GM18861 (cell line): ENCODE measurements around the gene KCTD16.

ENCODE experiments used
- ATAC-seq: cut with Tn5 transposase; IDR thresholded peaks from one replicate; pipeline ENCODE4 v1.9.1; 2021; ENCODE audit not compliant: unreplicated experiment

The KCTD16 gene

DNA sequence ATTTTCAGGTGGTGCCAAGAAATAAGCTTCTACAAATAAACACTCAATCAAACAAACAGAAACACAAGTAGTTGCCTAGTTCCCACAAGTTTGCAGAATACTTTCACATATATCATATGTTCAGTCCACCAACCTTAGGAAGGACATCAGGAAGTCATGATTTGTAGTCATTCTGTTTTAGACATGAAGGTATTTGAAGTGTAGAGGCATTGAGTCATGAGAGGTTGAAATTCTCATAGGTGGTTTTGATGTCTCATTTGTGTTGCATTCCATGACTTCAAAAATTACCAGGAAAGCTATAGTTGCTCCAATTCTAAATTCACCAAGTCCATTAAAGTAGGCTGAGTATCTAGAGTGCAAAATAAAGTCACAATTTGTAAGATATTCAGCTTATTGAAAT, 159.0 kb downstream of the KCTD16 start:
- ATAC-seq = no peak

DNA sequence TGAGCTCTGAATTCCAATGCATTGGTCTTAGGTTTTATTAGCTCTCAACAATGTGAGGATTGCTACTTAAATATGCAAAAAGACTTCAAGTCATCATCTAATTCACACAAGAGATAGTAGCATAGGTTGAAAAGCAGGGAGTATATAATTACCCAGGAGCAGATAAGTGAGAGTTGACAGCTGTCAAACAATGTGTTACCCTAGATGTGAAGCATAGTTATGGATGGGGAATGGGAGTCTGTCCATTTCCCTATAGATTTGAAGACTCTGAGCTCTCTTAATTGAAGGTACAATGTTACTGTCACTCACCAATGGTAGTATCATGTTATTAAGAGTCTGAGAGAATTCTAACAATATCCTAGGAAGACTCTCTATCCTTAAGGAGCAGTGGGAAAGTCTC, 160.7 kb downstream of the KCTD16 start:
- no peak for ATAC-seq

DNA sequence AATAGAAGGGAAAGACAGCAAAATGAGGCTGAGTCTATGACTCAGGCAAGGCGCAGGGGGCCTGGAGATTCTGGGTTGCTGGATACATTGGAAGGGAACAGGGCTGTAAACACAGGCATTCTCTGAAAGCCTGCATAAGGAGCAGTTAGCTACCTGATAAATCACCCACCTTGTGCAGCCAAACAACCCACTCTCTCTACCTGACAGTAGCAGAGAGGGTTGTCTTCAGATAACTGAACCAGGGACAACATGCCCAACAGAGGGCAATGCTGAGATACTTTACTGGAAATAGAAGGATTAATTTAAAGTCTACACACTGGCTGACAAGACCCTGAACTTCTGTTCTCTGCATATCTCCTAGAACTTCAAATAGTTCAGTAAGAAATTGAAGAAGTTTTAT, 161.6 kb downstream of the KCTD16 start:
- ATAC-seq = no peak

DNA sequence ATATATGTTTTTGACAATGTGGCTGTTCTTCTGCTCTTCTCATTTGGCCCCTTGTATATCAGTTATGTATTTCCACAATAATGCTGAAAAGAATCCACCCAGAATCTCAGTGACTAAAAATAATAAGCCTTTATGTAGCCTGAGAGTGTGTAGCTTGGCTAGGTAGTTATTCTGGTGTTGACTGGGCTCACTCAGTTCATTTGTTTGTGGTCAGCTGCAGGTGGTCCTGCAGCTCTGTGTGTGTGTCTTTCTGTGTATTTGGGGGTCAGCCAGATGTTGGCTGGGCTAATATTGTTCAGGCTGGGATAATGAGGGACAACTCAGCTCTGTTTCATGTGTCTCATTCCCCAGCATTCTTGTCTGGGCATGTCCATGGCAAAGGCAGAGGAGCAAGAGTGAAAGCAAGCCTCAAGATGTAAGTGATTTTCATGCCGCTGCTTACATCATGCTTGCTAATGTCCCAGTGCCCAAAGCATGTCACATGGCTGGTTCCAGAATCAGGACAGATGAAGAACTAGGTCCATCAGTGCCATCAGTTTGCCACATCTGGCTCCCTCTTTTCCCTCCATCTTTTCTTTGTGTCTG, 162.8 kb downstream of the KCTD16 start:
- no peak for ATAC-seq

DNA sequence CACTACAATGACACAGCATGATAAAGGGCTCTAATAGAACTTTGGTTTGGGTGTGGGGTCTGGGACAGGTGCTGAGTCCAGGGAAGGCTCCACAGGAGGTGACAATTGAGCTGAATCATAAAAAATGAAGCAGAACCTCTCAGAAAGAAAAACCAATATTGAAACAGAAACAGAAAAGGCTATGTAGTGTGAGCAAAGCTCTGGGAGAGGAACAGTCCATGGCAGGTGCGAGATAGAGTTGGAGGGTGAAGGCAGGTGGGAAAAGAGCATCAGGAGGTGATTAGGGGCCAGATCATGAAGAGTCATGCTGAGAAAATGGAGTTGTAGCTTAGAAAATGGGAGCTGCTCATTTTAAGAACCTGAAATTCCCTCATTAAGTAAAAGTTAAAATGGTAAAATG, 164.9 kb downstream of the KCTD16 start:
- ATAC-seq = peak; percentile 48

DNA sequence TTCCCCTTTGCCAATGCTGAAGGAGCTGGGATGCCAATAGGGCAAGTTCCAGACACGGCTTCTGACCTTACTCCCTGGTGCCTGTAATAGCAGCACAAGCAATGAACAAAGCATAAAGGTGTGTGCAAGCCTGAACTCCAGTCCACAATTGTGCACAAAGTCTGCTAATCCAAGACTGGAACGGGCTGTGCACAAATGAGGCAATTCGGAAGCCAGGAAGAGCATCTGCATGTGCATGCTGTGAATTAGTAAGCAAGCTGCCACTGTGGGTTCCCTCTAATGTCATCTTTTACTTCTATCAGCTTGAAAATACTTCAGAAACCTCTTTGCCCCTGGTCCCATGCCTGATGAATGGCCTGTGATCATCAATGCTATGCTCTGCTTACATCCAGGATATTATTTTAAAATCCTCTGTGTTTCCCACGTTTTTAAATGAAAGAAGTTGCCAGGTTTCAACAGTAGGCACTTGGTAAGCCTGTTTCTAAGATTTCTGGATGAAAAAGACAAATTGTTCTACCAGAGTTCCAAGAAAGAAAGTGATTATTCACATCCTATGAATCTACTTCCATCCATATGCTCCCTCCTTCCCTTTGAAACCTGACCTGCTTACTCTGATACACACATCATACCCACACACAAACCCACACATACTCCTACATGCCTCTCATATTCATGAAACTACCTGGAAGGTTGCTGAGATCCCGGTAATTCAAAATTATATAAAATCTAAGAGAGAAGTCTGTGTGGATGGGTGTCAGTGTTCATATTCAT, 165.7 kb downstream of the KCTD16 start:
- no peak for ATAC-seq

DNA sequence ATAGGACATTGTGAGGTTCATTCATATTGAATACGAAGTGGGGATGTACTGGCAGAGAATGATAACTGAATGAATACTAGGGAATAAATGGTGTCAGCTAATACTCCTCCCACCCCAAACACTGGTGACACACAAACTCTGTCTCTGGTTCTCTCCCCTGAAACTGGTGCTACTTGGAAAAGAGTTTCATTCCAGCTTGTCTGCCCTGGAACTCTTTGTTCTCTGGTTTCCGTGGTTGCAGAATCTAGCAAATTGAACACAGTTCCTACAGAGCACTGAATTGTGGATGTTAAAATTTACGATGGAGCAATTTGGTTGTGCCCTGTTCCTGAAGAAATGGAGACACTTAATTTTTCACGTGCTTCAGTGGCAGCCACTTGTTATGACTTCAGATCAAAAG, 181.7 kb downstream of the KCTD16 start:
- no peak for ATAC-seq

DNA sequence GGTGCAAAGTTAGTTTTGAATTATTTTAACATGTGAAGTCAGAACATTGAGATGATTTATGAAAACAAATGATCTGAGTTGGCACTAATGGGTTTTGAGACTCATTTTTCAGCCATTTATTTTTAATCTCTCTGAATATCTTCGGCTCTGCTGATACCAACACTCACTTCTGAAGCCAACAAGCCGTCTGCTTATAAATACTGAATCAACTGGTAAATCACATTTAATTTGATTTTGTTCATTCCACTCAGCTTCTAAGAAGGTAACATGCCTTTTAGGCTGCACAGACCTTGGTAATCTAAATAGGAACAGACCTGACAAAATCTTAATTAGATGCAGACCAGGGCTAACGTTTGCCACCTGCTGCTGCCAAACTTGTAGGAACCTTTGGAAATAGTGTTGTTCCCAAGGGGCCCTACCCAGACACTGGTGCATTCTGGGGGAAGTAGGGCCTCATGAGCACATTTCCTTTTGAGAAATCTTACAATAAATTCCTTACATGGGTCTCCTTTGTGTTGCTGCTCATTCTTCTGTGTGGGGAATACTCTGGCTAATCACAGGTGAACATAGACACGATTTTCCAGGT, 182.2 kb downstream of the KCTD16 start:
- ATAC-seq = no peak

DNA sequence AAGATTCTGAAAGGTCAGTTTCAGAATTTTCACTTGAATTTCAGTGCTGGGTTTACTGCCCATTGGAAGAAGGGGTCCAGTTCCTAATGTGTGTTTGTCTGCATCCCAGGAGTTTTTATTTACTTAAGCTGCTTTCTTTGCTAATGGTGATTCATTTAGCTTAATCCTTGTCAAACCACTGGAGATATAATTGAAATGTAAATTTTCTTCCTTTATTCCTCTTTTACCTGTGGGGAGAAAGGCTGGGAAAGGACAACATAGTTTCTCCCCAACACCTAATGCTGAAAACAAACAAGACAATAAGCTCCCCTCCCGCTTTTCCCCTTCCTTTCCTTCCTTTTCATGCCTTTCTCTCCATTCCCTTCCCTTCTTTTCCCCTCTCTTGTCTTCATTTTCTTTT, 185.8 kb downstream of the KCTD16 start:
- no peak for ATAC-seq

DNA sequence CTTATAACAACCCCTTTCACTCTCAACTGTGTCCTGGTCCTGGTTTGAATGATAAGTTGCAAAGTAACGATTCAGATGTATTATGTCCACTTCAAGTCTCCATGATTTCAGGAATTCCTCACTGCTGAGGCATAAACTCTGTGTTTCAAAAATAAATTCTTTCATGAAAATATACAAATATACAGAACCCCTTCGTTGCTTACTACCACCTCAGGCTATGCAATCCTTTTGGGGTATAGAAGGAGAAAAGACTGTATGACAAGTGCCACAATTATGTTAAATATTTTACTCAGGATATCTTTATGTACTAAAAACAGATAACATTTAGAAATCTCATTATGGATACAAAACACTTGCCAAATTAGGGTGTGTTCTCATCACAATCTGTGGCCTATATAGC, 190.7 kb downstream of the KCTD16 start:
- ATAC-seq = no peak

DNA sequence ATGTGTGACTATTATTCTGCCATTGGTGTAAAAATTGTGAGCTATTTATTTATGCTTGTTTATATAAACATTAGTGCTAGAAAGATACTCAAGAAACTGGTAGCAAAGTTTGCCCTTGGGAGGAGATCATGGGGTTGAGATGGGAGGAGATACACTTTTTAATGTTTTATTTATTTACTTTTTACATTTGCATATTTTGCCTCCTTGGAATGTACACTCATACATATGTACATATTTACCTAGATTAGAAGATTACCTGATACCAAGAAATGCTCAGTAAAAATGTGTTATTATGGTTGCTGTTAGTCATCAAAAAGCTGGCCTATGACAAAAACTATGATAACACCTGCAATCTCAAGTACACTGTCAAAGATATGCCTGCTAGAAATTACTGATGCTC, 195.2 kb downstream of the KCTD16 start:
- ATAC-seq = no peak

DNA sequence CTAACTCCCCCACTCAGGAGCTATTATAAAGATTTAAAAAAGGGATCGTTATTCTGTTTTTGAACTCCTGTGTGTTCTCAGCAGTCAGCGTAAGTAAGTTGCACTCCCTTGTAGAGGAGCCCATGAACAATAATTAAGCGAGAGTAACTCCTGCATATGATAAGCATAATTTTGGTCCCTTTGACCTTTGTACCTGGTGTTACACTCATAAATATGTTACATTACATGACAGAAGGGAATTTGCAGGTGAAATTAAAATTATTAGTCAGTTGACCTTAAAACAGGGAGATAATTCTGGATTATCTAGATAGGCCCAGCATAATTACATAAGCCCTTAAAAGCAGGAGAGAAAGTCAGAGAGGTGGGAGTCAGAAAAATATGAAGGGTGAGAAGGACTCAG, 197.3 kb downstream of the KCTD16 start:
- no peak for ATAC-seq

DNA sequence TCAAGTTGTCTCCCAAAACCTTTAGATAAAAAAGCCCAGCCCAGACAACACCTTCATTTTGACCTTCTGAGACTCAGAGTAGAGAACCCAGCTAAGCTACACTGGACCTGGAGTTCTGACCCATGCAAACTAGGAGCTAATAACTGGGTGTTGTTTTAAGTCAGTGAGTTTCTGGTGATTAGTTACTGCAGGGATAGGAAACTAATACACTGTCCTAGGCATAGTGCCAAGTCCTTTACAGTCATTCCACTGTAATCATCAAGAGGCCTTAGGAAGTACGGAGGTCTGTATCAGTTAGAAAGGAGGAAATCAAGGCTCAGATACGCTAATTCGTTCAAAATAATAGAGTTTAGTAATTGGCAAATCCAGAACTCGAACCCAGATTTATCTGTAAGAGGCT, 197.9 kb downstream of the KCTD16 start:
- no peak for ATAC-seq

DNA sequence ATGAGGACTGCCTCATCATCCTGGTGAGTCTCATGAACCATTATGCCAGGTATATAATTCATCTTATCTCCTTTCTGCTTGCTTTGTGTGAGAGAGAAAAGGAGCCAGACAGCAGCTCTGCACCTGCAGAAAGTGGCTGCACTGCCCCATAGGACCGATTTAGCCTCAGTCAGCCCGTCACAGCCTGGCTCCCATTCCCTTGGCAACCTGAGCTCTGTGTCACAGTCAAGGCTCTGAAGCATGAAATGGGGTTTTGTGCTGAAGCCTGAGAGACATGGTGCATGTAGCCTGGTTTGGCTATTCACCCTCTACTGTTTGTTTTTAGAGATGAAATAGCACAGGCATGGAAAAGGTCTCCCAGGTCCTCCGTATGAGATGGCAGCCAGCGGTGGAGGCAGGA, 198.3 kb downstream of the KCTD16 start:
- ATAC-seq = peak; percentile 50

DNA sequence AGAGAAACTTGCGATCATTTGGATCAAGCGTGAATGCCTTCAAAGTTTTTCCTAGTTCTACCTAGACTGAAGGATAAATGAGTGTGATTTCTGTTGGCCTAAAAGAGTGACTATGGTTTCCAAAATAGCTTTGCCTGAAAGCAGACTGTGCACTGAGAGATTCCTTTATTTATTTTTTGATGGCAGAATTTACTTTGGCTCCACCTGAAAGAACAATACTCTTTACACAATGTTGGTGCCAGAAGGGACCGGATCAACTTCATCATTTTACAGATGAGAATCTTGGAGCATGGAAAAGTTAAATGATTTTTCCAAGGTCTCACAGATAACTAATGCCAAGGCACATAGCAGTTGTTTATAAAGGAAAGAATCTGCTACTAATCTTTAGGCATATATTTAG, 199.6 kb downstream of the KCTD16 start:
- ATAC-seq = no peak

DNA sequence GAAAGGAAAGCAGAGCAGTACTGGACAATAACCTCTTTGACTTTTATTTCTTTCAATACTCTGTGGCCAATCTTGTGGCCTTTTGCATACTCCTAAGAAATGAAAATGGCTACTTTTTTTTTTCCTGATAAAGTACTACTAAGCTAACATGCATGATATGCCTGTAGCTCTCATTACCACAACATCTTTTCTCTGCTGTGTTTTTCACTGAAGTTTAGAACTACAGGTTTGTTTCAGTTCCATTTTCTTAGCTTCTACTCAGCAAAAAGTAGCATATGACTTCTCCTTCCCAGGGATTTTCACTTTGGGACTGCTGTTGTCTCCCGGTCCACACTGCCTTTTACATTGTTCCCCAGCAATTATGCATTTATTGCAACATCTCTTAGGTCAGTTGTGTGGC, 204.0 kb downstream of the KCTD16 start:
- no peak for ATAC-seq

DNA sequence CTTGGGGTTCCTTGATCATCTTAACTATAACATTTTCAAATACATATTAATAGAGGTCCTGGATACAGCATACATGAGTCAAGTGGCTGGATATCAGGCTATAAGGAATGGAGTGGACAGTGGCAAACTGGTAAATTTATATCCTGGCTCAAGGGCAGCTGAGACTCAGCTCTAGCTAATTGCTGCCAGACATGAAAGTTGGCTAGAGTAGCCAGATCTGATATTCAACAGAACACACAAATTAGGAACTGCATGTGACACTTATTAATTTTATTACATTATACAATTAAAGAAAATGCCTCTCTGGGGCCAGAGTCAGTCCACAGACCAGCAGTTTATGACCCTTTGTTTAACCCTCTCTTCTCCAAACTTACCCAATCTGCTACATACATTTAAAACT, 206.5 kb downstream of the KCTD16 start:
- ATAC-seq = no peak

DNA sequence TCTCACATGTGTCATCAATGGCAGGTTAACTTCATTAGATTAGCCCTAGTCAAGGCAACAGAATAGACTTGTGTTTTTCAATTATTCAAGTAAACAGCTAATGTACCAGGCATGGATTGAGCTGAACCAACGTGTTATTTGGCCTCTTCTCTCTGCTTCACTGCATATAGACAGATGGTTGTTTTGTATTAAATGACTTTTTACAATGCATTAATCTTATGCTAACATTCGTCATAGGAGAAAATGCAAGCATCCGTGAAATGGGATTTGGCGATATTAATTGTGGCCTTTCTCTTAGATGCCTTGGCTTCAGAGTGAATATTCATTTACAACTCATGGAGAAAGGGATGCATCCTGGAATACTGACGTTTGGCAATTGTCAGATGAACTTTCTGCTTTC, 208.0 kb downstream of the KCTD16 start:
- ATAC-seq = no peak

DNA sequence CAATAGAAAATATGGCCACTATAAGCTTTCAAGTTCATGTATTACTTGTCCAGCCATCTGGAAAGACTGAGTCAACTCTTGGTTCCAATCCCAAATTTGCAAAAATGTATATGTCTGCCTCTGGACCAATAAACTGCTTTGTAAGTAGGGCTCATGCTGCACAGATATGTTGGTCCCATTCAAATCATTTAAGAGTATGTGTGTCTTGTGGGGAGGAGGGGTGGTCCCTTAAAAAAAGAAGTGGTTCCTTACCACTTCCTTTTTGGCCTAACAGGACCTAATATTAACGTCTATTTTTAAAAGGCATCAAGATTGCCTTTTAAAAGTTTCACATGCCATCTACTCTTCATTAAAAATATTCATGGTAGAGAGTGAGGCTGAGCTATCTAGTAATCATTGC, 214.9 kb downstream of the KCTD16 start:
- no peak for ATAC-seq

DNA sequence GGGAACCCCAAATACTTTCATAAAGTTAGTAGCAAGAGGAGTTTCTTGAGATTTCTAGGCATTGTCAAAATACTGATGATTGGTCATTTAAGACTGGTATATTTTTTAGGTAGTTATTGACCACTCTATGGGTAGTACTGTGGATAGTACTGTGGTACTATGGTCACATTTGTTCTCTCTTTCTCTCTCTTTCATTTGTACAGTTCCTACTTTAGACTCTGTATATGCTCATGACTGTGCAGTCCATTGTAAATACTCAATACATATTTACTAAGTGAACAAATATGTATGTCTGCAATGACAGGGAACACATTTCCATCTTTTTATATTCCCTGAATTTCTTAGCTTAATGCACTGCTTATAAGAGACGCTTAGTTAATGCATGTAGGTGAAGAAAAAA, 215.6 kb downstream of the KCTD16 start:
- no peak for ATAC-seq

DNA sequence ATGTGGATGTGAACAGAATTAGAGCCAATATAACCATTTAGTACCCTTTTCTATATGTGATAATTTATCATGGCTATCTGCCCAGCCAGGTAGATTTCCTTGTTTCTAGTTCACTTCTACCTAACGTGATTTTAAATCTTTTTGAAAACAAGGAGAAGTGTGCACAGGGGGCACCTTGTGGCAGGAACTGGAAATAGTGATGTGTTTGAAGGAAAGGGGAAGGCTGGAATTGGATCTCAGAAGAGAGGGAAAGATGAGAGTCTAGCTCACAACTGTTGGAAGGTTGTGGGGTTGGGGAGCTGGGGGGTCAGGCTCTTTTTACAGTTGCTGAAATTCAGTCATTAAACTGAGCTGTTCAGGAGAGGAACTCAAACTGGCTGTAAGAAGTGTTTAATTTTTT, 219.5 kb downstream of the KCTD16 start:
- no peak for ATAC-seq

DNA sequence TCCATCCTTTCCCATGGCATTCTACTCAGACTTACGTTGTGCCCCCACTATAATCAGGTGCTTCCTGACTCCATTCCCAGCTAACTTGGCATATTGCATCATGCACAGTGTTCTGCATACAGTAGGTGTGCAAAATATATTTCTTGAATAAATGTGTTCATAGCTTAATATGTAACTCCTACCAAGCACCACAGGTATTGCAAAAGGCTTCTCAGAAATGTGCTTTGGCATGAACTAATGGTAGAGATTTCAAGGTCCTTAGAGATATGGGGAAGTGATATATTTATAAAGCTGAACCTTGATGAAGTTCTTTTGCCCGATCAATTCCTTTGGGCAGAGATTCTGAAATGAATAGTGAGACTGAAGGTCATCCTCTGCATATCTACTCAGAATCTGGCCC, 220.4 kb downstream of the KCTD16 start:
- ATAC-seq = no peak
